Neural cell (in vitro differentiated cells): ENCODE results near the gene SRP9. TPM values are rescaled to one million over a fixed set of nuclear protein-coding genes. Genes with fewer than 3 reads are reported as not detected.

Source experiments
- H2AFZ ChIP-seq: fragments of 200-600, 300-800 bp; sonication (generic), shearing (Covaris generic); 2 replicates; pipeline ENCODE4 v1.6.0; 2014; ENCODE audit warnings: low read depth, mild to moderate bottlenecking, antibody characterized with exemption, low read length, moderate library complexity
- H3F3A ChIP-seq: fragments of 200-600 bp; shearing (Covaris generic); 2 replicates; pipeline ENCODE4 v1.6.1; 2016; ENCODE audit warnings: mild to moderate bottlenecking, moderate library complexity, mixed read lengths, antibody characterized with exemption, low read length; ENCODE audit not compliant: insufficient read depth, poor library complexity, severe bottlenecking
- H3K27ac ChIP-seq: fragments of 200-600, 300-800 bp; sonication (generic), shearing (Covaris generic); 2 replicates; pipeline ENCODE4 v1.5.1; 2014; ENCODE audit warnings: mild to moderate bottlenecking, low read length, moderate library complexity
- H3K27me3 ChIP-seq: fragments of 300-800, 200-600 bp; sonication (generic), shearing (Covaris generic); 2 replicates; pipeline ENCODE4 v1.6.0; 2014; ENCODE audit warnings: mild to moderate bottlenecking, low read depth, low read length, moderate library complexity; ENCODE audit not compliant: insufficient read depth
- H3K36me3 ChIP-seq: fragments of 300-800, 200-600 bp; sonication (generic), shearing (Covaris generic); 2 replicates; pipeline ENCODE4 v1.5.1; 2014; ENCODE audit warnings: mild to moderate bottlenecking, antibody characterized with exemption, low read length, moderate library complexity; ENCODE audit not compliant: insufficient read depth
- H3K4me2 ChIP-seq: fragments of 300-800, 200-600 bp; sonication (generic), shearing (Covaris generic); 2 replicates; pipeline ENCODE4 v1.6.0; 2014; ENCODE audit warnings: mild to moderate bottlenecking, low read length
- H3K4me3 ChIP-seq: fragments of 300-800, 200-600 bp; sonication (generic), shearing (Covaris generic); 2 replicates; pipeline ENCODE4 v1.5.1; 2014; ENCODE audit warnings: mild to moderate bottlenecking, low read length, moderate library complexity
- H3K79me2 ChIP-seq: fragments of 200-600 bp; shearing (Covaris generic); replicated peaks from 2 replicates; pipeline ENCODE4 v1.6.0; 2014; ENCODE audit warnings: mild to moderate bottlenecking, low read length, moderate library complexity; ENCODE audit not compliant: insufficient read depth
- H3K9ac ChIP-seq: fragments of 300-800, 200-600 bp; sonication (generic), shearing (Covaris generic); 2 replicates; pipeline ENCODE4 v1.6.1; 2016; ENCODE audit warnings: mild to moderate bottlenecking, low read length, mixed read lengths
- H3K9me2 ChIP-seq: fragments of 200-600 bp; shearing (Covaris generic); 2 replicates; pipeline ENCODE4 v1.6.1; 2016; ENCODE audit warnings: mild to moderate bottlenecking, low read length, mixed read lengths; ENCODE audit not compliant: insufficient read depth
- H3K9me3 ChIP-seq: fragments of 200-600, 300-800 bp; sonication (generic), shearing (Covaris generic); 2 replicates; pipeline ENCODE4 v1.6.1; 2016; ENCODE audit warnings: mild to moderate bottlenecking, mixed run types, low read length, moderate library complexity, mixed read lengths
- H4K20me1 ChIP-seq: fragments of 200-600 bp; shearing (Covaris generic); 2 replicates; pipeline ENCODE4 v1.6.1; 2016; ENCODE audit warnings: mild to moderate bottlenecking, mixed run types; ENCODE audit not compliant: insufficient read depth
- EP300 ChIP-seq: fragments of 450-650 bp; conservative IDR thresholded peaks from 2 replicates; pipeline ENCODE4 v1.6.1; 2014; ENCODE audit warnings: antibody characterized with exemption, mild to moderate bottlenecking, moderate library complexity; ENCODE audit not compliant: poor library complexity, severe bottlenecking
- EZH2 ChIP-seq: fragments of 200-600, 300-800 bp; shearing (Covaris generic), sonication (generic); IDR thresholded peaks from 2 replicates; pipeline ENCODE4 v1.6.1; 2014; ENCODE audit warnings: antibody characterized with exemption, low read length, borderline replicate concordance, mild to moderate bottlenecking; ENCODE audit not compliant: insufficient read depth, poor library complexity, severe bottlenecking
- MXI1 ChIP-seq: fragments of 450-650 bp; conservative IDR thresholded peaks from 2 replicates; pipeline ENCODE4 v1.6.1; 2014; ENCODE audit warnings: antibody characterized with exemption, mild to moderate bottlenecking; ENCODE audit not compliant: poor library complexity, severe bottlenecking
- POLR2AphosphoS5 ChIP-seq: IDR thresholded peaks from 2 replicates; pipeline ENCODE4 v1.6.1; 2012
- RAD21 ChIP-seq: fragments of 450-650 bp; conservative IDR thresholded peaks from 2 replicates; pipeline ENCODE4 v1.6.1; 2014; ENCODE audit warnings: antibody characterized with exemption, mild to moderate bottlenecking, moderate library complexity
- SMC3 ChIP-seq: fragments of 450-650 bp; conservative IDR thresholded peaks from 2 replicates; pipeline ENCODE4 v1.6.1; 2014; ENCODE audit warnings: antibody characterized with exemption, mild to moderate bottlenecking, moderate library complexity; ENCODE audit not compliant: poor library complexity
- TAF1 ChIP-seq: IDR thresholded peaks from 2 replicates; pipeline ENCODE4 v1.6.1; 2012; ENCODE audit warnings: low read depth
- polyA plus RNA-seq: library from polyadenylated mRNA; depleted of rRNA; stranded (reverse); fragments of >200 nt; gene quantifications from 2 replicates; pipeline ENCODE4 v1.2.3, GENCODE V29; 2014
- TF ChIP-seq, protein P1 (sequence below): IDR thresholded peaks from 2 replicates; pipeline ENCODE4 v1.6.1; 2012; ENCODE audit warnings: borderline replicate concordance
- TF ChIP-seq, protein P2 (sequence below): fragments of 450-650 bp; IDR thresholded peaks from 2 replicates; pipeline ENCODE4 v1.5.1; 2014; ENCODE audit warnings: antibody characterized with exemption, mild to moderate bottlenecking, moderate library complexity; ENCODE audit not compliant: poor library complexity, severe bottlenecking

The SRP9 gene
- polyA plus RNA-seq, 1 donor from 2014 or later = 1,838 TPM

DNA sequence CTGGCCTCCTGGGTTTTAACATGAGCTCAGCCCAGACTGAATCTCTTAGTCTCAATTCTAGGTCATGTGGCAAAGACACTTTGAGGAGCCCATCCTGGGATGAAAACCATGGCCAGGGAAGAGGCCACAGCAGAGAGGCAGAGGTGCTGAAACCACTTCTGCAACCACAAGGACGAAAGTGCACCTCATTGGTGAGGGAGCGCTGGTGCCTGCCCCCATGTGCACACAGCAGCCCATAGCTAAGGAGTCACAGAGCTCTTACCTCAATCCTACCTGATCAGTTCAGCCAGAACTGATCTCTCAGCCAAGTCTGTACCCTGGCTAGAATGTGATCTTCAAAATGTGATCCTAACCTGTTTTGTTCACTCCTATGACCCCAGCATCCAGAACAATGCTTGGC, 32.9 kb upstream of the SRP9 start:
- H3K27ac ChIP-seq = no peak overlapping the region
- no peaks in the 10 kb centered on the region for H3F3A ChIP-seq
- no peak overlapping the region for H2AFZ ChIP-seq
- no peak overlapping the region for H3K4me2 ChIP-seq
- H3K9ac ChIP-seq = no peak overlapping the region
- H3K4me3 ChIP-seq = no peak overlapping the region
- H3K36me3 ChIP-seq = no peaks in the 10 kb centered on the region
- no peaks in the 10 kb centered on the region for H3K9me3 ChIP-seq
- H4K20me1 ChIP-seq = no peaks in the 10 kb centered on the region
- H3K79me2 ChIP-seq = no peaks in the 10 kb centered on the region
- TF ChIP-seq, protein P1, sequence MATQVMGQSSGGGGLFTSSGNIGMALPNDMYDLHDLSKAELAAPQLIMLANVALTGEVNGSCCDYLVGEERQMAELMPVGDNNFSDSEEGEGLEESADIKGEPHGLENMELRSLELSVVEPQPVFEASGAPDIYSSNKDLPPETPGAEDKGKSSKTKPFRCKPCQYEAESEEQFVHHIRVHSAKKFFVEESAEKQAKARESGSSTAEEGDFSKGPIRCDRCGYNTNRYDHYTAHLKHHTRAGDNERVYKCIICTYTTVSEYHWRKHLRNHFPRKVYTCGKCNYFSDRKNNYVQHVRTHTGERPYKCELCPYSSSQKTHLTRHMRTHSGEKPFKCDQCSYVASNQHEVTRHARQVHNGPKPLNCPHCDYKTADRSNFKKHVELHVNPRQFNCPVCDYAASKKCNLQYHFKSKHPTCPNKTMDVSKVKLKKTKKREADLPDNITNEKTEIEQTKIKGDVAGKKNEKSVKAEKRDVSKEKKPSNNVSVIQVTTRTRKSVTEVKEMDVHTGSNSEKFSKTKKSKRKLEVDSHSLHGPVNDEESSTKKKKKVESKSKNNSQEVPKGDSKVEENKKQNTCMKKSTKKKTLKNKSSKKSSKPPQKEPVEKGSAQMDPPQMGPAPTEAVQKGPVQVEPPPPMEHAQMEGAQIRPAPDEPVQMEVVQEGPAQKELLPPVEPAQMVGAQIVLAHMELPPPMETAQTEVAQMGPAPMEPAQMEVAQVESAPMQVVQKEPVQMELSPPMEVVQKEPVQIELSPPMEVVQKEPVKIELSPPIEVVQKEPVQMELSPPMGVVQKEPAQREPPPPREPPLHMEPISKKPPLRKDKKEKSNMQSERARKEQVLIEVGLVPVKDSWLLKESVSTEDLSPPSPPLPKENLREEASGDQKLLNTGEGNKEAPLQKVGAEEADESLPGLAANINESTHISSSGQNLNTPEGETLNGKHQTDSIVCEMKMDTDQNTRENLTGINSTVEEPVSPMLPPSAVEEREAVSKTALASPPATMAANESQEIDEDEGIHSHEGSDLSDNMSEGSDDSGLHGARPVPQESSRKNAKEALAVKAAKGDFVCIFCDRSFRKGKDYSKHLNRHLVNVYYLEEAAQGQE = no peak
- TF ChIP-seq SMC3 = no peak
- no peak for TF ChIP-seq POLR2AphosphoS5
- no peak for TF ChIP-seq EP300
- TF ChIP-seq EZH2 = no peak
- TF ChIP-seq MXI1 = no peak
- TF ChIP-seq RAD21 = no peak
- TF ChIP-seq, protein P2, sequence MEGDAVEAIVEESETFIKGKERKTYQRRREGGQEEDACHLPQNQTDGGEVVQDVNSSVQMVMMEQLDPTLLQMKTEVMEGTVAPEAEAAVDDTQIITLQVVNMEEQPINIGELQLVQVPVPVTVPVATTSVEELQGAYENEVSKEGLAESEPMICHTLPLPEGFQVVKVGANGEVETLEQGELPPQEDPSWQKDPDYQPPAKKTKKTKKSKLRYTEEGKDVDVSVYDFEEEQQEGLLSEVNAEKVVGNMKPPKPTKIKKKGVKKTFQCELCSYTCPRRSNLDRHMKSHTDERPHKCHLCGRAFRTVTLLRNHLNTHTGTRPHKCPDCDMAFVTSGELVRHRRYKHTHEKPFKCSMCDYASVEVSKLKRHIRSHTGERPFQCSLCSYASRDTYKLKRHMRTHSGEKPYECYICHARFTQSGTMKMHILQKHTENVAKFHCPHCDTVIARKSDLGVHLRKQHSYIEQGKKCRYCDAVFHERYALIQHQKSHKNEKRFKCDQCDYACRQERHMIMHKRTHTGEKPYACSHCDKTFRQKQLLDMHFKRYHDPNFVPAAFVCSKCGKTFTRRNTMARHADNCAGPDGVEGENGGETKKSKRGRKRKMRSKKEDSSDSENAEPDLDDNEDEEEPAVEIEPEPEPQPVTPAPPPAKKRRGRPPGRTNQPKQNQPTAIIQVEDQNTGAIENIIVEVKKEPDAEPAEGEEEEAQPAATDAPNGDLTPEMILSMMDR = no peak
- TF ChIP-seq TAF1 = no peak
- H3K27me3 ChIP-seq = no peaks in the 10 kb centered on the region
- no peaks in the 10 kb centered on the region for H3K9me2 ChIP-seq

DNA sequence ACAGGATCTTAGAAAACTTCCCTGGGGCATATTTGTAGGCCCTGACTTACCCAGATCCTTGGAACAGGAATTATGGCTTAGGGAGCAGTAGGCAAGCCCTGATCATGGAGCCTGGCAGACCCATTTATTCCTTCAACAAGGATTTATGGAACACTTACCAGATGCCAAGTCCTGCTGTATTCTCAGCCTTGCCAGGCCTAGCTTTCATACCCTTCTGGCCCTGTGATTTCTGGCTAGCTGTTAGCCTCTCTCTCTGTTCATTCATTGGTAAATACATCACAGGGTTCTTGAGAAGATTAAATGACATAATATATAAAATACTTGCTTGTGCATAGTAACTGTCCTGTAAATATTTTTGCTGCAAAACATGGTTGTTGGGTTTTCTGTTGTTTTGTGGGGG, 32.4 kb upstream of the SRP9 start:
- Histone ChIP-seq H3F3A (no peaks in the 10 kb centered on the region), H3K27ac (no peak overlapping the region), H3K27me3 (no peaks in the 10 kb centered on the region), H3K36me3 (no peaks in the 10 kb centered on the region), H3K79me2 (no peaks in the 10 kb centered on the region), H3K4me2 (no peak overlapping the region), H3K4me3 (no peak overlapping the region), H3K9ac (no peak overlapping the region), H4K20me1 (no peaks in the 10 kb centered on the region), H3K9me2 (no peaks in the 10 kb centered on the region), H2AFZ (no peak overlapping the region), H3K9me3 (no peaks in the 10 kb centered on the region)
- TF ChIP-seq, protein P2 = no peak
- TF ChIP-seq TAF1 = no peak
- TF ChIP-seq, protein P1 = no peak
- TF ChIP-seq EZH2 = no peak
- no peak for TF ChIP-seq RAD21
- no peak for TF ChIP-seq EP300
- TF ChIP-seq MXI1 = no peak
- TF ChIP-seq POLR2AphosphoS5 = no peak
- TF ChIP-seq SMC3 = no peak
